HG02973 (cell line): Measurements from ENCODE around the gene AHSP.
"Not testable (repeated sequence)": the region's sequence is repeated elsewhere in the genome, so short reads cannot be mapped to it uniquely, and the experiment has no call there.

Experiments
- ATAC-seq: cut with Tn5 transposase; IDR thresholded peaks from one replicate; pipeline ENCODE4 v1.9.1; 2021; ENCODE audit warnings: moderate library complexity; ENCODE audit not compliant: unreplicated experiment

AHSP gene

DNA sequence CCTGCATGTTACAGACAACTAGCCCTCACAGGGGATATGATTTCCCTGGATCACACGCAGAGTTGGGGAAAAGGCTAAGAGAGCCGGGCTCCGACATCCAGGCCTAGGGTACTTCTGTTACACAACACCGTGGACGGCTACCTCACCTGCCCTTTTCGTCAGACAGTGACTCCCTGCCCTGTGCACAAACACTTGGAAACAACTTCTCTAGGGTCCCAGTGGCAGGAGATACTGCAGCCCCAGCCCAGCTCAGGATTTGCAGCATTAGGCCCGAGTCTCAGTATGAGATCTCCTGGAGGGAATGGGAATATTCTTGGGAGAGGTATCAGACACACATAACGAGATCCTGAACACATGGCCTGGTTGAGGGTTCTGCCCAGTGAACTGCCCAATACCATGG, 27.8 kb upstream of the AHSP start:
- no peak for ATAC-seq

DNA sequence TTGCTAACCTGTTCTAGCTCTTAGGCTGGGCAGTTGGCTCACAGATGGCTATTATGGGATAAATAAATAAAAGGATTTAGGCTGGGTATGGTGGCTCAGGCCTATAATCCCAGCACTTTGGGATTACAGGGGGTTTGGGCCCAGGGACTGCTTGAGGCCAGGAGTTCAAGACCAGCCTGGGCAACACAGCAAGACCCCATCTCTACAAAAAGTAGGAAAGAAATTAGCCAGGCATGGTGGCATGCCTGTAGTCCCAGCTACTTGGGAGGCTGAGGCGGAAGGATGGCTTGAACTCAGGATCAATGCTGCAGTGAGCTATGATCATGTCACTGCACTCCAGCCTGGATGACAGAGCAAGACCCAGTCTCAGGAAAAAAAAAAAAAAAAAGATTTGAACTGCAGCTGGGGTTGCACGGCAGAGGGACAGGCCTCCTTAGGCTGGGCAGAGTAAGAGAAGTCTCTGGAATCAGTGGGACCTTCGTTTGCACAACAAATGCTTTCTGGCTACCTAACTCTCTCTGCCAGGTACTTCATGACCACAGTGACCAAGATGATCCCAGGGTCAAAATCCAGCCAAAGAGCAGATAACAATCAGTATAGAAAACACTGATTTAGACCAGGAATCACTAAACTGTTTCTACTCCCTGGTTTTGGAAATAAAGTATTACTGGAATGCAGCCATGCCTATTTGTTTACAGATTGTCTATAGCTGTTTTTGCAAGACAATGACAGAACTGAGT, 26.3 kb upstream of the AHSP start:
- no peak for ATAC-seq

DNA sequence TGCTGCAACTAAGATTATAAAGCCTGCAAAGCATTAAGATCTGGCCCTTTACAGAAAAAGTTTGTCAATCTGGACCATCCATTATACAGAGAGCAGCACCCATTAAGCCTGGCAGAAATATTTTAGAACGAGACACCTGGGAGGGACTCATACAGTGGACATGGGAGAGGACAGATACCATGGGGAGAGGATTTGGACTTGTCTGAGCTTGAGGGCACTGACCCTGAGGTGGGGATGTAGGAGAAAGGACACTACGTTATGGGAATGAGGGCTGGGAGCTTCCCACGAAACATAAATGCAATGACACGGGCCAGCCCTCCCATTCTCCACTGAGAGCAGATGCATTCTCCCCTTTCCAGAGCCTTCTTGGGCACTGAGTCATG, 25.7 kb upstream of the AHSP start:
- no peak for ATAC-seq

DNA sequence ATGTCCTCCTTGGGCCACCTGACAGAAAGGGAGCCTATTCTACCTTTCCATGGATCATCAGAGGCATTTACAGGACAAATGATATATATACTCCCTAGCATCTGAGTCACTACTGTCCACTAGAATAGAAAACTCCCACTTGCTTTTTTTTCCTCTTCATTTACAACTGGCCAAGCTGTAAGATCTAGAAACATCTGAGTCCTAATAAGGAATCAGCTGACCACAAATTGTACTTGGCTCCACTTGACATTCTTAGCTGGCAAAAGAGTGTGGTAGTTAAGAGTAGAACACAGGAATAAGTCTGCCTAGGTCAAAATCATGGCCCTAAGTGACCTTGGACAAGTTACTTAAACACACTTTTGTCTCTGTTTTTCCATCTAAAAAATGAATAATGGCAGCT, 24.7 kb upstream of the AHSP start:
- no peak for ATAC-seq

DNA sequence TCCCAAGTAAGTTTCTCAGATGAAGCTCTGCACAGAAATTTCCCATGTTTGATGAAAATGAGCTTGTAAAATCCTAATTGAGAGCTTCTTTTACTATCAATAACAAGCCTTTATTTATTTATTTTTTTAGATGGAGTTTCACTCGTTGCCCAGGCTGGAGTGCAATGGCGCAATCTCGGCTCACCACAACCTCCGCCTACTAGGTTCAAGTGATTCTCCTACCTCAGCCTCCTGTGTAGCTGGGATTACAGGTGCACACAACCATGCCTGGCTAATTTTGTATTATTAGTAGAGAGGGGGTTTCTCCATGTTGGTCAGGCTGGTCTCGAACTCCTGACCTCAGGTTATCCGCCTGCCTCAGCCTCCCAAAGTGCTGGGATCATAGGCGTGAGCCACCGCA, 24.1 kb upstream of the AHSP start:
- ATAC-seq, result not testable (repeated sequence)

DNA sequence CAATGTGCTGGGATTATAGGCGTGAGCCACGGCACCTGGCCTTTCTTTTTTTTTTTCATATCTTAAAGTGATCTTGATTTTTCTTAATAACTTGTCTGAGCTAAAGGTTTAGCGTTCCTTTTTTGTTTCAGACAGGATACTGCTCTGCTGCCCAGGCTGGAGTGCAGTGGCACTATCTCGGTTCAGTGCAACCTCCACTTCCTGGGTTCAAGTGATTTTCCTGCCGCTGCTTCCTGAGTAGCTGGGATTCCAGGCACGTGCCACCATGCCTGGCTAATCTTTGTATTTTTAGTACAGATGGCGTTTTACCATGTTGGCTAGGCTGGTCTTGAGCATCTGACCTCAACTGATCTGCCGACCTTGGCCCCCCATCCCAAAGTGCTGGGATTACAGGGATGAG, 23.5 kb upstream of the AHSP start:
- ATAC-seq, result no peak

DNA sequence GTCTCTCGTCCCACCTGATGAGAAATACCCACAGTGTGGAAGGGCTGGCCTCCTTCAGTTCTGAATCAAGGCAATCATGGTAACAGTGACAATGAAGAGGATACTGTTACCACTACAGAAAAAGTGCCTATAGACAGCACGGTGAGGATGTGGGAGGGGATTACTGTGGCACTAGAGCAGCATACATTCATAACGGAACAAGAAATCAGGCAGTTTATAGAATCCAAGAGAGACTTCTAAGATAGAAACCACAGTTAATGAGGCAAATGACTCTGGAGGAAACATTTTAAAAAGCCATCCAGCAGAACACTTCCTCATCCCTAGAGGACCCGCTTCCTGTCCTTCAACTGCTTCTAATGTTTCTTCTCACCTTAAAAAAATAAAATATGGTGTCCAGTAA, 22.2 kb upstream of the AHSP start:
- ATAC-seq, result peak; percentile 59

DNA sequence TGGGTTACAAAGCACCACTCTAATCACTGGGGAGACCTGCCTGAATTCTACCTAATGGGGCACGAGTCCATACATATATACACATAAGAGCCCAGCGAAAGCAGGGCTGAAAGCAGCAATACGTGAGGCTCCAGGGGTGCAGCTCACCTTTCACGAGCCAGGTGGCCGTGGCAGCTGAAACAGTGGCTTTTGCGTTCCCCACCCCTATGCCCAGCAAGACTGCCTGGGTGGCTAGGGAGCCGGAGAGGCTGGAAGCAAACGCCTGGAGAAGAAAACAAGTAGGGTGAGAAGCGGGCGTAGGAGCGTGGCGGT, 20.1 kb upstream of the AHSP start:
- ATAC-seq, result peak; percentile 5

DNA sequence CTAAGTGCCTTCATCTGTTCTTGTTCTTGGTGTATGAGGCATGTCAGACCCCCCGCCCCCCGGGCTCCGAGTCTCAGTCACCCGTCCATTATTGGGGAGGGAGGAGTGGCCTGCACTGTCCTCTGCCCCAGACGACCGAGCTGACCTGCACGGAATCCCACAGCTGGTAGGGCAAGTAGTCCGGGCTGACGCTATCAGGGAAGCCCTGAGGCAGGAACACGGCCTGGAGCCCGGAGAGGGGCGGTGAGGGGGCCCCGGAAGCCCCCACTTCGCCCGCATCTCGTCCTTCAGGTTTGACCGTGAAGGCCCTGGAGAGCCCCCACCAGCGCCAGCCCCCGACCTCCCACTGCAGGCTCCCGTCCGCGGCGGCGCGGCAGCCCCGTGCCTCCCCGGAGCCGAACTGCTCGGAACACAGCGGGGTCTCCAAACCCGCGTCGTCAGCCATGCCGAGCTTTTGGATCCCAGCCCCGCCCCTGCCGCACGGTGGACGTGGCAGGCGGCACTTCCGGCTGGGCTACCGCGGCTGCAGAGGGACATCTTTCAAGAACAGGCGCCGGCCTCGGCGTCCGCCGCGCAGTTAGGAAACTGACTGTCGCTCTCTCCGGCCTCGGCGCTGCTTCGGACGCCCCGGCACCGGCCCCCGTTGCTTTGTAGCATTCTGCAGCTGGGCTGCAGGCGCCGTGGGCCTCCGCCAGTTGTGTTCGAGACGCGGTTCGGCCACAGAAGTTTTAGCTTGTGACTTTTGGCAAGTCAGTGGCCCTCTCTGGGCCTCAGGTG, 19.6 kb upstream of the AHSP start, which contains the start of gene RUSF1:
RUSF1 (minus strand) TSS at position 463 of the 777 bp plus-strand sequence; CDS start at position 445, 18 bp downstream.
- peak; percentile 81 for ATAC-seq

DNA sequence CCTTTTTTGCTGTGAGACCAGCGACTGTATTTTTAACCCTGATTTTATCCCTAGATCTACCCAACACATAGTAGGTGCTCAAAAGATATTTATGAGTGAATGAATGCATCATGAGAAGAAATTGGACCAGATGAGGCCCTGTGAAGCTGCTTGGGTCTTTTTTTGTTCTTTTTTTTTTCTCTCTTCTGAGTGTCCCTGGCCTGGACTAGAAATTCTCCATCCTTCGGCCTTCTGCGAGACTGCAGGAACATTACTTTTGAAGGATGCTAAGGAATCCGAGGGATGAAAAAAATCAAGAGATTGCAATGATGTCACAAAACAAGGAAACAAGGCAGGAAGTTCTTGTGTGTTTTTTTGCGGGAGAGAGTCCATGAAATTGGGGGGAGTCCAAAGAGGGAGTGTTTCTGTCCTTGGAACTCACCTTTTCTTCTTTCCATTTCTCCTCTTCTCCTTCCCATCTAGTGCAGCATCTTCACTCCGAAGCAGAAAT, 18.9 kb upstream of the AHSP start:
- no peak for ATAC-seq

DNA sequence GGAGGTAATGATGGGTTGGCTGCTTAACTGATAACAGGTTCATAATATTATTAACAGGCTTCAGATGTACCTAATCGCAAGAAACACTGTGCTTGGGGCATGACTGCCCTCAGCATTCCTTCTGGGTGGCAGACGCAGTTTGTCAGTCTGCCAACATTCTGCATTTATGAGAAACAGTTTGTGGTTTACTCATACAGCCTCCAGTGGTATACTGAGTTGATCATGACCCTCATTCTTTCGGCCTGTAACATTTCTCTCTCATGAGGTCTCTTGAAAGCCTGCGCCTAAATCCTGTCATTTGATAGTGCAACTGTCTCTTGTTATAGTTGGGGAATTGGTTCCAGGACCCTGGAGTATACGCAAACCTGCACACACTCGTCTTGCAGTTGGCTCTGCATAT, 14.6 kb upstream of the AHSP start:
- no peak for ATAC-seq

DNA sequence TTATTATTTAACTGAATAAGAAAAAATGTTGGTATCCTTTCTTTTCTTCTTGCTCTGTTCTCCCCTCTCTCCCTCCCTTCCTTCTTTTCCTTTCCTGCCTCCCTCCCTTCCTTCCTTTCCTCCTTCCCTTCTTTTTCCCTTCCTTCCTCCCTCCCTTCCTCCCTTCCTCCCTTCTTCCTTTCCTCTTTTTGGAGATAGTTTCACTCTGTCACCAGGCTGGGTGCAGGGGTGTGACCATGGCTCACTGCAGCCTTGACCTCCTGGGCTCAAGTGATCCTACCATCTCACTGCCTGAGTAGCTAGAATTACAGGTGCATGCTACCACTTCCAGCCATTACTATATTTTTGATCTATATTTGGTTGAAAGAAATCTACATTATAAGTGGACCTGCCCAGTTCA, 13.8 kb upstream of the AHSP start:
- ATAC-seq, result no peak

DNA sequence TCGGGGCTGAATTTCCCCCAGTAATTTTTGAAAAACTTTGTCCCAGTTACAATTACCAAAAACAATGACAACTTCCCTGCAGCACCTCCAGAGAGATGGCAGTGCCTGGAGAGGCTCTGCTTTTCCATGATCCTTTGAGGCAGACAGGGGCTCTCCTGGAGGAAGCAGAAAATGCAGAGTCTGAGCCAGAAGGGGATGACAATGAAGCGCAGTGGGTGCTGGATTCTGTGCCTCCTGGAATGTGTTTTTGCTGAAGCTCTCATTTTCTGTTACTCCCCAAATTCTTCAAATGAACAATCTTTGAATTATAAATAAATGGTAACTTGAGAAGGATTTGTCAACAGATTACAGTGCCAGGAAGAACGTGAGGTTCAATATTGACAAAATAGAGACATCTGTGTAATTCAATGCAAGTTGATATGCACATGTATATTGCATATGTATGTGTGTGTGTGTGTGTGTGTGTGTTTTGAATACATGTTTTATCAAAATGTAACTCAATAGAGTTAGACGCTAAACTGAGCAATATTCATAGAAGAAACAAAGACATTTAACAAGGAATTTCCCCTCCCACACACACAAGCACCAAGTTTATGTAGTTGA, 9.8 kb upstream of the AHSP start:
- ATAC-seq, result no peak

DNA sequence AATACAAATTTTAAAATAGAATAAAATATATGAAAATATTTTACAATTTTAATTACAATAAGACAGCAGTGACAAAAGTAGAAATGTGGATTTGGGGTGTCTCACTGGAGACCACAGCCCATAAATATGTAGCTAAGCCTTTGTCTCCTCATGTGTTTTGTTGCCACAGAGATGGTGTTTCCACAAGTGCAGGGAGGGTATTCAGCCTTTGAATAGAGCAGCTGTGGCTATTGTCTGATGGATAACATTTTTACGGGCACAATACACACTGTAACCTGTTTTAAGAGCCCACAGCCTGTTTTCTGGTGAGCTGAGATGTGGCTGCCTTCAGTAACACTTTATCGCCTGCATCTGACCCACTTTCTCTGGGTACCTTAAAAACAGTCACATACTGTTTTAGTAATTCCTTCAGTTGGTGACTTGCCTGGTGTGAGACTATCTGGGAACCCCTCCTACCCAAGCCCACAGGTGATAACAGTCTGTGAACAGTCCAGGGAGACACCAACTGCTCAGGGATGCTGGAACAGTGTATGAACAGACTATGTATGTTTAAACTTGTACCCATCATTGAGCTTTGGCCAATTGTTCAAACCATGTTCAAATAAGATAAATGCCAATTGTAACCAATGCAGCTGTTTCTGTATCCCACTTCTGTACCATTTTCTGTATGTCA, 7.8 kb upstream of the AHSP start:
- no peak for ATAC-seq

DNA sequence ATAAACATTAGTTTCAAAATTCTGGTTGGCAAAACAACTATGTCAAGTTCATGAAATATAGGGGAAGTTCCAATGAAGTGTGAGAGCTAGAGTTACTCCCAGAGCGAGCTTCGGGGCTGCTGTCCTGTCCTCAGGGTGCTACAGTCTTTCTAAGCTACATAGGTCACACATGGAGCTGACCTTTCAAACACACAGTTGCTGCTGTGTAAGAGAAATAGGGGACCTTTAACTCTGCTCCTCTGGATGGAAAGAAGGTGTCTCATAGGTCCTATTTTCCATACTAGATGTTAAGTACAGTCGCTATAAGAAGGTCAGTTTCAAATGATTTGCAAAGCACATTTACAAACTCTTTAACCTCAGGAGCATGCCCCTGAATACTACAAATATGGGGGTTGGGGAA, 6.3 kb upstream of the AHSP start:
- ATAC-seq, result no peak

DNA sequence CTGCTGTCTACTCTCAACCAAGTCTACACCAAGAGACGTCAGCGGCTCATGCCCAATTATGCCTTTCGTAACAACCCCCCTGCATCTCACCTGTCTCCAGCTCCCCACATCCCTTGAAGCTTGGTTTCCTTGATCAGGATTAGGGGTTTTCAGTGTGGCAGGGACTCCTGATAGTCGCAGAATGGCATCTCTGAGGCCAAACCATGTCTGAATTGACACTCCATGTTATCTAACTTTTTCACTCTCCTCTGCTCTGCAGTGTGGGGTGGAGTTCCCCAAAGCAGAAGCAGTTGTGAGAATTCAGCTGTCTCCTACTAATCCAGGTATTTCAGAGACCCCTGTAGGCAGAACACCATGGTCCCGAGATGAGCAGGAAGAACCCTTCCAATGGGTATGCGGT, 5.6 kb upstream of the AHSP start:
- ATAC-seq, result no peak

DNA sequence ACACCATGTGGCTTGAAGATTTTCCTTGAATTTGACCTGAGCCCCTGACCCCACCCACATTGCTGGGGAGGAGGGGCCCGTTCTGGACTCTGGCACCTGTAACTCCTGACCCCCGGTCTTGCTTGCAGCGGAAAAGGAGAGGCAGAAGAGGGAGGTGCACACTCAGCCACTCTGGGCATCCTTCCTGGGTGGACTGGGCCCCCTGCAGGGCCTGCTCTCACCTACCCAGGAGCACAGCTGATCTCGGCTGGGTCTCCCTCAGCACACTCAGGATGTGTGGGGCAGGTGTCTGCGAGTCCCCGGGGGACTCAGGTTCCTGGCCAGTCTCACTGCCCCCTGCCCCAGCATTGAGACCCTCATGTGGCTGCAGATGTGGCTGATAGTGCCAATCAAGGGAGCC, 3.9 kb upstream of the AHSP start:
- not testable (repeated sequence) for ATAC-seq

DNA sequence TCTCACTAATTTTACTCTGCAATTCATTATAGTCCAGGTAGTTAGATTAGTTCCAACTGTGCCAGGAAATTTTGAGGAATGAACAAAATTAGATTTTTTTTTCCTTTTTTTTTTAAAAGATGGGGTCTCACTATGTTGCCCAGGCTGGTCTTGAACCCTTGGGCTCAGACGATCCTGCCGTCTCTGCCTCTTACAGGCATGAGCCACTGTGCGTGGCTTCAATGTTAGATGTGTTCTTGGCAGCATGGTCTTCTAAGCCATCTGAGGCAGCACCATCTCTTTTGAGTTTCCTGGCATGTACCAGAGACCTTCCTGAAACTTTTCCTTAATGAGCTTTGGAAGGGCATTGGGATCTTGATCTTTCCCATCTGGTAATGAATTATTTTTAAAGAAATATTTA, 2.6 kb upstream of the AHSP start:
- no peak for ATAC-seq

DNA sequence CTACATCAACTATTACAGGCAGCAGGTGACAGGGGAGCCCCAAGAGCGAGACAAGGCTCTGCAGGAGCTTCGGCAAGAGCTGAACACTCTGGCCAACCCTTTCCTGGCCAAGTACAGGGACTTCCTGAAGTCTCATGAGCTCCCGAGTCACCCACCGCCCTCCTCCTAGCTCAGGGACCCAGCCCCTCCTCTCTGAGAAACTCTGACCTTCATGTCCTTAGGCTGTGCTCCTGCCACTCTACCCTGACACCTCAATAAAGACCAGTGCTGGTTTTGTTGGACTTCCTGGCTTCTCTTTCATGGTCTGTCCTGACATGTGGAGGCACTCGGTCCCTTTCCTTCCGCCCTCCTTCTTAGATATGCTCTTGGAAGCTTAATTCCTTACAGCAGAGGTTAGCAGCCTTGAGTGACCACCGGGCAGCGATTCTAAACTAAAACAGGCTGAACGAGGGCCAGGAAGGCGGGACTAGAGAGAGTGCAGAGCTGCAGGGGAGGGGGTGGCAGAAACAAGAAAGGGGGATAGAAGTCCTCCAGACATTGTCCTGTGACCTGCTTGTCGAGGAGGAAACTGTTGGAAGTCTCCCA, 915 bp downstream of the AHSP start:
- no peak for ATAC-seq

DNA sequence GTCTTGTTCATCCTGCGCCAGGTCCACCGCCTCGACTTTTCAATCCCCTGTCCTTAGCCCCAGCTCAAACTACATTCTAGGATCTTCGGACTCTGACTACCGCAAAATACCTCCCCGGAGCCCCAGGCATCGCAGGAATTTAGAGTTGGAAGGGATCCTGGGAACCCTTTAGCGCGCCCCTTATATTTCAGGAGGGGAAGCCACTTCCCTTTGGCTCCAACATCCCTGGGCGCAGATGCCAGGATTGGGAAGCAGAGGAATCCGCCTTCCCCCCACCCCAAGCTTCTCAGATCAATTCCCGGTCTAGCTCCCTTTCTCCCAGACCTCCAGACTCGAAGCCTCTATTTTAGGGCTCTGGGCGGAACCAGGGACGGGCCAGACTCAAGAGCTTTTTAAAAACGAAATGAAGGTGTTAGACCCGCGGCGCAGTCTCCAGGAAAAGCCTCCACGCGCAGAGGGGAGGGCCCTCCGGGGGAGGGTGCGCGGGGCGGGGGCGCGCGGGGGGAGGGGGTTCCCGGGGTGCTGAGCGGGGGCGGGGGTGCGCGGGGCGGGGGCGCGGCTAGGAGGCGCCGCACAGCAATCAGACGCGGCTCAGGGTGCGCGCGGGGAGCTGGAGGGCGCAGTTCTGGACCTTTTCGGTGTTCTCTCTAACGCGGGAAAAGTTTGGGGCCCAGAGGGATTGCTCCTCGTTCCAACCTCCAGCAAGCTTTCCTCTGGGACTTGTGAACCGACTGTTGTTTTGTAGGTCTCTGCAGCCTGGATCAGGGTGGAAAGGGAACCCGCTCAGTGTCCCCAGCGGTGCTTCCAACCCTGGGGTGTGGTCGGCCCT, 1.6 kb downstream of the AHSP start:
- no peak for ATAC-seq
